Right forelimb (tissue), 1 donor: ENCODE results near the gene UTS2R.
"Not testable (repeated sequence)": the region's sequence is repeated elsewhere in the genome, so short reads cannot be mapped to it uniquely, and the experiment has no call there.

Source experiments
- DNase-seq: peaks from one replicate; pipeline ENCODE4 v3.0.0-alpha.2; 2018

UTS2R gene

GRCh38 chr17:82334622-82335394 is 36.8 kb upstream of the UTS2R start:
- no peak for DNase-seq

GRCh38 chr17:82338858-82339633 is 32.5 kb upstream of the UTS2R start:
- no peak for DNase-seq

GRCh38 chr17:82339634-82340580 is 31.7 kb upstream of the UTS2R start:
- no peak for DNase-seq

- DNase-seq: no peak
Observed at GRCh38 chr17:82342361-82343079, 29.0 kb upstream of the UTS2R start.

GRCh38 chr17:82343560-82343959 is 28.0 kb upstream of the UTS2R start:
- no peak for DNase-seq

- DNase-seq: no peak
Observed at GRCh38 chr17:82344175-82344907, 27.2 kb upstream of the UTS2R start.

- DNase-seq: no peak
Observed at GRCh38 chr17:82345151-82345976, 26.2 kb upstream of the UTS2R start.

GRCh38 chr17:82346342-82347300 is 24.9 kb upstream of the UTS2R start:
- no peak for DNase-seq

- DNase-seq: not testable (repeated sequence)
Observed at GRCh38 chr17:82347994-82348393, 23.6 kb upstream of the UTS2R start.

- peak; percentile 42 for DNase-seq
Observed at GRCh38 chr17:82348434-82348833, 23.1 kb upstream of the UTS2R start.

- no peak for DNase-seq
Observed at GRCh38 chr17:82348866-82349265, 22.7 kb upstream of the UTS2R start.

GRCh38 chr17:82349287-82349701 is 22.3 kb upstream of the UTS2R start:
- peak; percentile 55 for DNase-seq

GRCh38 chr17:82350182-82351030 is 21.2 kb upstream of the UTS2R start:
- no peak for DNase-seq

- no peak for DNase-seq
Observed at GRCh38 chr17:82351254-82351712, 20.3 kb upstream of the UTS2R start.

- DNase-seq: peak; percentile 92
Observed at GRCh38 chr17:82351713-82352488, 19.7 kb upstream of the UTS2R start.

GRCh38 chr17:82353484-82353883 is 18.1 kb upstream of the UTS2R start:
- no peak for DNase-seq

GRCh38 chr17:82354804-82355308 is 16.7 kb upstream of the UTS2R start:
- no peak for DNase-seq
